Measurements from ENCODE around the gene FGF23. TPM values are rescaled to one million over a fixed set of nuclear protein-coding genes. Genes with fewer than 3 reads are reported as not detected.

The FGF23 gene
- total and polyA plus RNA-seq, 2 of the 4 experiments (the other 2 are of a cell fraction) = not detected

DNA sequence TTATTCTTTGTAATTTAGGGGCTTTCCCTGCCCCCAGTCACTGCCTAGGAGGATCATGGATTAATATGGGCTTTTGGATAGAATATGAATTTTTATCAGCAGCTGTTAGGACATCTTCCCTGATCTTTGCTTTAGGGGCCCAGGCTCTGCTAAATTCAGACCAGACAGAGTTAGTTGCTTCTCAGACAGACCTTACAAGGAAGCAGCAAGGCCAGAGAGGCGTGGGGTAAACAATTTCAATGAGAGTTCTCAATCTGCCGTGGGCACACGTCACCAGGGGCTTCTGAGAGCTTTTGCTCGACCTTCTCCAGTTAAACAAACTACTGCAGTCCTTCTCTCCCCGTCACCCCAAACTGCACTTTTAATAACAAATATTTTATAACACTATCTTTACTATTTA lies 38.4 kb upstream of the FGF23 start:
- intact Hi-C loops (cut with micrococcal nuclease) = no loop called here
- no peaks in the 10 kb centered on the region for H3K36me3 ChIP-seq (ENCODE audit: control insufficient read depth, insufficient read depth, low read length)
- no CpG with 5 or more reads among the region's 5 CpGs for WGBS, 2 experiments (ENCODE audit: extremely low coverage in 2 of 2, insufficient read length in 1 of 2)
- H3K14ac ChIP-seq (replicated peaks; ENCODE audit: low read depth, low read length) = no peak overlapping the region
- no peak overlapping the region for H3K9ac ChIP-seq (ENCODE audit: low read depth, low read length)
- H3K4me3 ChIP-seq (ENCODE audit: insufficient read depth, low read depth, low read length) = no peak overlapping the region
- H2AK5ac ChIP-seq (ENCODE audit: low read depth, low read length) = no peak overlapping the region
- TF ChIP-seq, protein P1, sequence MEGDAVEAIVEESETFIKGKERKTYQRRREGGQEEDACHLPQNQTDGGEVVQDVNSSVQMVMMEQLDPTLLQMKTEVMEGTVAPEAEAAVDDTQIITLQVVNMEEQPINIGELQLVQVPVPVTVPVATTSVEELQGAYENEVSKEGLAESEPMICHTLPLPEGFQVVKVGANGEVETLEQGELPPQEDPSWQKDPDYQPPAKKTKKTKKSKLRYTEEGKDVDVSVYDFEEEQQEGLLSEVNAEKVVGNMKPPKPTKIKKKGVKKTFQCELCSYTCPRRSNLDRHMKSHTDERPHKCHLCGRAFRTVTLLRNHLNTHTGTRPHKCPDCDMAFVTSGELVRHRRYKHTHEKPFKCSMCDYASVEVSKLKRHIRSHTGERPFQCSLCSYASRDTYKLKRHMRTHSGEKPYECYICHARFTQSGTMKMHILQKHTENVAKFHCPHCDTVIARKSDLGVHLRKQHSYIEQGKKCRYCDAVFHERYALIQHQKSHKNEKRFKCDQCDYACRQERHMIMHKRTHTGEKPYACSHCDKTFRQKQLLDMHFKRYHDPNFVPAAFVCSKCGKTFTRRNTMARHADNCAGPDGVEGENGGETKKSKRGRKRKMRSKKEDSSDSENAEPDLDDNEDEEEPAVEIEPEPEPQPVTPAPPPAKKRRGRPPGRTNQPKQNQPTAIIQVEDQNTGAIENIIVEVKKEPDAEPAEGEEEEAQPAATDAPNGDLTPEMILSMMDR (conservative IDR thresholded peaks at IDR 0.05; ENCODE audit: low read depth, low read length) = no peak
- TF ChIP-seq CEBPB (IDR thresholded peaks at IDR 0.05; ENCODE audit: low read depth, low read length) = no peak
- TF ChIP-seq FOS (IDR thresholded peaks at IDR 0.05; ENCODE audit: low read depth, low read length) = no peak
- no peak for TF ChIP-seq NFE2L2 (IDR thresholded peaks at IDR 0.05; ENCODE audit: low read depth, low read length)
- no peak overlapping the region for H2BK15ac ChIP-seq (ENCODE audit: low read depth, low read length)
- H2AK9ac ChIP-seq (replicated peaks; ENCODE audit: low read depth, low read length, poor library complexity) = no peak overlapping the region
- ATAC-seq (ENCODE audit: low read depth) (no peak), DNase-seq (no peak)
- in situ Hi-C loops (cut with MboI; ENCODE audit: low sequenced_read_pairs) = no loop called here
- CTCF ChIA-PET = no interaction called here
- peaks cover 23% of the 10 kb centered on the region for H3K27me3 ChIP-seq (ENCODE audit: control insufficient read depth, insufficient read depth, low read length)
- dilution Hi-C loops (cut with HindIII; ENCODE audit: low sequenced_read_pairs, unreplicated experiment) = no loop called here
- no peak overlapping the region for H4K91ac ChIP-seq (ENCODE audit: insufficient read depth, low read depth, low read length)
- H4K5ac ChIP-seq (ENCODE audit: low read depth, low read length) = no peak overlapping the region
- POLR2A ChIA-PET (ENCODE audit: unreplicated experiment) = no interaction called here
- no peak overlapping the region for H3K27ac ChIP-seq (ENCODE audit: insufficient read depth, low read length)
- H2BK120ac ChIP-seq (ENCODE audit: low read depth, low read length) = no peak overlapping the region
- no peak overlapping the region for H3K18ac ChIP-seq (ENCODE audit: low read depth, low read length)
- no peak overlapping the region for H3K4ac ChIP-seq (ENCODE audit: low read depth, low read length)
- no peak overlapping the region for H2BK5ac ChIP-seq (ENCODE audit: low read depth, low read length, poor library complexity, severe bottlenecking)
- H3K4me2 ChIP-seq (ENCODE audit: low read depth, low read length) = no peak overlapping the region
- H4K8ac ChIP-seq (ENCODE audit: low read depth in 2 of 2, low read length in 2 of 2) = no peak overlapping the region
- H2BK20ac ChIP-seq (ENCODE audit: low read depth, low read length) = no peak overlapping the region
- H4K20me1 ChIP-seq (ENCODE audit: insufficient read depth, low read length) = no peaks in the 10 kb centered on the region
- no TSS peak for BruUV-seq (replicated peaks)
- no peak overlapping the region for H3K23ac ChIP-seq (ENCODE audit: low read depth, low read length)
- no peaks in the 10 kb centered on the region for H3K9me3 ChIP-seq (ENCODE audit: control insufficient read depth, insufficient read depth, low read length)
- no peaks in the 10 kb centered on the region for H3K9me1 ChIP-seq (ENCODE audit: insufficient read depth, low read length)
- H3K79me1 ChIP-seq (ENCODE audit: low read depth in 1 of 2, low read length in 2 of 2) = no peaks in the 10 kb centered on the region
- H3K4me1 ChIP-seq (ENCODE audit: control insufficient read depth, insufficient read depth, low read length) = no peaks in the 10 kb centered on the region
- no peak overlapping the region for H2AFZ ChIP-seq (replicated peaks; ENCODE audit: low read length, poor library complexity)
- H3K56ac ChIP-seq (ENCODE audit: extremely low read depth, insufficient read depth, low read length) = no peak overlapping the region

Measured in IMR-90 (cell line).